Esophagus muscularis mucosa (tissue), 4 donors: ENCODE data around the gene MT1X. TPM values are rescaled to one million over a fixed set of nuclear protein-coding genes. Genes with fewer than 3 reads are reported as not detected.

Experiments used
- DNase-seq: peaks from one replicate; pipeline ENCODE4 v3.0.0-alpha.2; 2017; ENCODE audit errors: extremely low spot score
- H3K27ac ChIP-seq, 4 donors: fragments of 200-600 bp; sonication (generic); replicated peaks in 1 of 4; 1 replicate in 3 of 4; 2 replicates in 1 of 4; pipeline ENCODE4 v1.5.1; 2016 to 2019; ENCODE audit warnings: mild to moderate bottlenecking in 1 of 4
- H3K27me3 ChIP-seq, 4 donors: fragments of 200-600 bp; sonication (generic); one replicate each; pipeline versions ENCODE4 v1.5.1 to v1.6.0; 2016 to 2019
- H3K36me3 ChIP-seq, 4 donors: fragments of 200-600 bp; sonication (generic); one replicate each; pipeline ENCODE4 v1.5.1; 2016 to 2019
- H3K4me1 ChIP-seq, 4 donors: fragments of 200-600 bp; sonication (generic); one replicate each; pipeline ENCODE4 v1.5.1; 2016 to 2019
- H3K4me3 ChIP-seq, 4 donors: fragments of 200-600 bp; sonication (generic); 1 replicate in 2 of 4; 2 replicates in 2 of 4; pipeline ENCODE4 v1.5.1; 2016 to 2019; ENCODE audit warnings: mild to moderate bottlenecking in 4 of 4, moderate library complexity in 1 of 4
- H3K9me3 ChIP-seq, 4 donors: fragments of 200-600 bp; sonication (generic); 1 replicate in 3 of 4; 2 replicates in 1 of 4; pipeline ENCODE4 v1.5.1; 2016 to 2019
- EP300 ChIP-seq: sonication (generic); formaldehyde crosslinking; IDR thresholded peaks from one replicate; pipeline ENCODE4 v1.6.1; 2017; ENCODE audit warnings: antibody characterized with exemption
- POLR2A ChIP-seq: fragments of 450-650 bp; IDR thresholded peaks from one replicate; pipeline ENCODE4 v1.6.1; 2017; ENCODE audit warnings: antibody characterized with exemption, moderate library complexity, mild to moderate bottlenecking, low read depth
- POLR2AphosphoS5 ChIP-seq, 2 donors: sonication (generic); formaldehyde crosslinking; IDR thresholded peaks; one replicate each; pipeline ENCODE4 v1.6.1; 2017; ENCODE audit warnings: antibody characterized with exemption in 2 of 2
- WGBS: methylation state at CpG from one replicate; pipeline ENCODE4 v1.1.5; 2018; 5-methylcytosine and 5-hydroxymethylcytosine counted together
- intact Hi-C: fragments of 100-400 bp; cut with DNase I; formaldehyde crosslinking; loops from one replicate; pipeline ENCODE4 v1.15.1; 2023
- total RNA-seq, 4 donors: library from RNA; depleted of rRNA; stranded (reverse); fragments of >200 nt; gene quantifications; one replicate each; pipeline versions ENCODE4 v1.1.0 to v1.2.1, GENCODE V29; 2016
- TF ChIP-seq, protein P1 (sequence below), 3 experiments: fragments of 200-600 bp in 2 of 3; fragments of 450-650 bp in 1 of 3; sonication (generic) in 2 of 3; IDR thresholded peaks; one replicate each; pipeline ENCODE4 v1.5.1; 2017 to 2019; ENCODE audit warnings: antibody characterized with exemption in 3 of 3, mild to moderate bottlenecking in 2 of 3, moderate library complexity in 1 of 3

MT1X gene
- total RNA-seq, 4 donors from 2014 or later: 283 to 1,221 (median 512) TPM

GRCh38 chr16:56700195-56700594 lies 17.9 kb downstream of the MT1X start:
- no peak overlapping the region for H3K27ac ChIP-seq
- WGBS: 3% methylated on average over 1 of the region's 1 CpG

GRCh38 chr16:56700631-56701030 lies 18.4 kb downstream of the MT1X start:
- intact Hi-C loops: loop anchor here (5.0 kb wide), 1 partner anchor 183 kb away; no protein-coding TSS in a partner anchor
- H3K27me3 ChIP-seq: no peaks in the 10 kb centered on the region
- H3K36me3 ChIP-seq: no peaks in the 10 kb centered on the region
- H3K9me3 ChIP-seq: peaks cover 0 to 3% (median 0%) of the 10 kb centered on the region in 4 donors
- peaks cover 3 to 10% (median 6%) of the 10 kb centered on the region in 4 donors for H3K4me1 ChIP-seq
- no peak overlapping the region for H3K4me3 ChIP-seq
- DNase-seq: no peak
- no peak for TF ChIP-seq POLR2A
- TF ChIP-seq, protein P1, sequence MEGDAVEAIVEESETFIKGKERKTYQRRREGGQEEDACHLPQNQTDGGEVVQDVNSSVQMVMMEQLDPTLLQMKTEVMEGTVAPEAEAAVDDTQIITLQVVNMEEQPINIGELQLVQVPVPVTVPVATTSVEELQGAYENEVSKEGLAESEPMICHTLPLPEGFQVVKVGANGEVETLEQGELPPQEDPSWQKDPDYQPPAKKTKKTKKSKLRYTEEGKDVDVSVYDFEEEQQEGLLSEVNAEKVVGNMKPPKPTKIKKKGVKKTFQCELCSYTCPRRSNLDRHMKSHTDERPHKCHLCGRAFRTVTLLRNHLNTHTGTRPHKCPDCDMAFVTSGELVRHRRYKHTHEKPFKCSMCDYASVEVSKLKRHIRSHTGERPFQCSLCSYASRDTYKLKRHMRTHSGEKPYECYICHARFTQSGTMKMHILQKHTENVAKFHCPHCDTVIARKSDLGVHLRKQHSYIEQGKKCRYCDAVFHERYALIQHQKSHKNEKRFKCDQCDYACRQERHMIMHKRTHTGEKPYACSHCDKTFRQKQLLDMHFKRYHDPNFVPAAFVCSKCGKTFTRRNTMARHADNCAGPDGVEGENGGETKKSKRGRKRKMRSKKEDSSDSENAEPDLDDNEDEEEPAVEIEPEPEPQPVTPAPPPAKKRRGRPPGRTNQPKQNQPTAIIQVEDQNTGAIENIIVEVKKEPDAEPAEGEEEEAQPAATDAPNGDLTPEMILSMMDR (IDR thresholded peaks at IDR 0.05): no peak
- TF ChIP-seq EP300: no peak
- TF ChIP-seq POLR2AphosphoS5 (IDR thresholded peaks at IDR 0.05): no peak
- no peak overlapping the region for H3K27ac ChIP-seq
- WGBS: 96% methylated on average over 1 of the region's 1 CpG

More at GRCh38 chr16:56700195-56700594, 17.9 kb downstream of the MT1X start:
- no peak for DNase-seq
- Histone ChIP-seq H3K9me3 (peaks cover 0 to 3% (median 0%) of the 10 kb centered on the region in 4 donors), H3K4me1 (peaks cover 3 to 10% (median 6%) of the 10 kb centered on the region in 4 donors), H3K27me3 (no peaks in the 10 kb centered on the region), H3K36me3 (no peaks in the 10 kb centered on the region), H3K4me3 (no peak overlapping the region)
- intact Hi-C loops: loop anchor here (5.0 kb wide), 1 partner anchor 183 kb away; no protein-coding TSS in a partner anchor
- TF ChIP-seq POLR2AphosphoS5 (IDR thresholded peaks at IDR 0.05) (no peak), EP300 (no peak), POLR2A (no peak)
- TF ChIP-seq, protein P1 (IDR thresholded peaks at IDR 0.05): no peak

- Histone ChIP-seq H3K36me3 (no peaks in the 10 kb centered on the region), H3K4me3 (no peak overlapping the region), H3K9me3 (peaks cover 0 to 3% (median 0%) of the 10 kb centered on the region in 4 donors), H3K27ac (no peak overlapping the region), H3K27me3 (no peaks in the 10 kb centered on the region), H3K4me1 (peaks cover 3 to 10% (median 6%) of the 10 kb centered on the region in 4 donors)
- no peak for DNase-seq
- intact Hi-C loops: loop anchor here (5.0 kb wide), 1 partner anchor 184 kb away; no protein-coding TSS in a partner anchor
- 80% methylated on average over 7 of the region's 7 CpGs for WGBS
- TF ChIP-seq POLR2A: no peak
These were observed 19.3 kb downstream of the MT1X start for GRCh38 chr16:56701534-56701933.

DNA sequence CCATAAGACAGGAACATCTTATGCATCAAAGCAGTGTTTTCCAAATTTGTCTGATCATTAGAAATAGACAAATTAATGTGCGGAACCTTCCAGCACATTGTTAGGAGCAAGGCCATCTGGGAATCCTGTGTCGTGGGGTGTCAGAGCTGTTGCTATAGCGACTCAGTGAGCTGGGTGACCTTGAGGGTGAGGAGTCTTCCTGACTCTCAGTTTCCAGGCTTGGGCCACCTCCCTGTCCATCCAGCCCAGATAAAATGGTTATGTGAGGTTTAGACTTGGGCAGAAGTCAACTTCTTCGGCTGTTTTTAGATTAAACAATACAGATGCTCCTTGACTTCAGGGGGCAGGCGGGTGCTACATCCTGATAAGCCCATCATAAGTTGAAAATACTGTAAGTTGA lies 20.6 kb downstream of the MT1X start:
- Histone ChIP-seq H3K27me3 (no peaks in the 10 kb centered on the region), H3K9me3 (no peaks in the 10 kb centered on the region), H3K4me3 (no peak overlapping the region), H3K4me1 (peaks cover 3 to 10% (median 6%) of the 10 kb centered on the region in 4 donors), H3K36me3 (no peaks in the 10 kb centered on the region), H3K27ac (no peak overlapping the region)
- no peak for DNase-seq
- 89% methylated on average over 5 of the region's 5 CpGs for WGBS
- TF ChIP-seq POLR2AphosphoS5 (IDR thresholded peaks at IDR 0.05) (no peak), POLR2A (no peak), EP300 (no peak)
- TF ChIP-seq, protein P1 (IDR thresholded peaks at IDR 0.05): no peak
- intact Hi-C loops: loop anchor here (2.0 to 5.0 kb wide), 3 partner anchors 30 to 186 kb away; no protein-coding TSS in a partner anchor

DNA sequence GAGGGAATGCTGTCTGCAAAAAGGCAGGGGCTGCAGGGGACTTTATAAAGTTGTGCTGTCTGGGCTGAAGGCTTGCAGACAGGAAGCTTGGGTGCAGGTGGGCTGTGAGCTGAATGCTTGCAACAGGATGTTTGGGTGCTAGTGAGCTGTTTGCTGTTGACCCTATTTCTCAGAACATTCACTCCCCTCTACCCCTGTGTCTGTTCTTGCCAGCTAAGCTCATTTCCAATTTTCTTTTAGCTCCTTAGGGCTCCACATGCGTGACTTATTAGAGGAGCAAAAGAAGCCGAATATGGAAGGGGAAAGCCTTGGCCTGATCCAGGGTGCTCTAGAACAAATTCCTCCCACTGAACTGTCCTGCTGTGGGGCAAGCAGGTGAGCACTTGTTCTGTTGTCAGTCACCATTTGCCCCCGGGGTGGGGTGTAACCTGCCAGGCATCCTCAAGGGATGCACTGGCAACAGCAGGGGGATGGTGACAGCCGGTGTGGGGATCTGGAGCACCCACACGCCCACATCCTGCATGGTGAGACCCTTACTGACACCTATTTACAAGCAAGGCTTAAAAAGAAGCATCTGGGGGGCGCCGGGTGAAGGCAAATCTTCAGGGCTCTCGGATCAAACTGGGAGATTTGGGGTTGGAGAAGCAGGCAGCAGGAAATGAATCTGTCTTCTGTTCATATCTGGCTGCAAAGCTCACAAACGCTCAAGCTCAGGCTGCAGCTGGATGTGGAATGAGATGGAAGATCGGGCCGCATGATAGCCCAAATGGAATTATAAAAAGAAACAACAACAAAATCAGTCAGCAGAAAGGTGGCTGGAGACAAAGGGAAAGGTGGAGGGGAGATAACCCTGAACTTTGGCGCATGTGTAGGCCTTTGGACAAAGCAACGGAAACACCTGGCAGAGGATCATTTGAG lies 26.5 kb downstream of the MT1X start:
- intact Hi-C loops: no loop called here

More for the DNA sequence above, 26.5 kb downstream of the MT1X start:
- H3K27ac ChIP-seq: no peak overlapping the region
- no peaks in the 10 kb centered on the region for H3K36me3 ChIP-seq
- 63% methylated on average over 13 of the region's 13 CpGs for WGBS
- H3K27me3 ChIP-seq: no peaks in the 10 kb centered on the region
- TF ChIP-seq POLR2A: no peak
- TF ChIP-seq EP300: no peak
- TF ChIP-seq, protein P1 (IDR thresholded peaks at IDR 0.05): no peak
- no peak for TF ChIP-seq POLR2AphosphoS5 (IDR thresholded peaks at IDR 0.05)
- no peaks in the 10 kb centered on the region for H3K4me1 ChIP-seq
- H3K4me3 ChIP-seq: no peak overlapping the region
- no peak for DNase-seq
- no peaks in the 10 kb centered on the region for H3K9me3 ChIP-seq
